BLaER1 (cell line): ENCODE measurements around the gene GPR37L1.
A peak's percentile ranks its signal among the peaks of the same experiment; 100 is the strongest.
"Not testable (repeated sequence)": the region's sequence is repeated elsewhere in the genome, so short reads cannot be mapped to it uniquely, and the experiment has no call there.

ENCODE experiments used
- H3K27ac ChIP-seq: shearing (Covaris generic); formaldehyde crosslinking; 2 replicates; pipeline ENCODE4 v1.8.1; 2022
- H3K27me3 ChIP-seq: shearing (Covaris generic); formaldehyde crosslinking; 2 replicates; pipeline ENCODE4 v1.8.1; 2022
- H3K36me3 ChIP-seq: shearing (Covaris generic); formaldehyde crosslinking; 2 replicates; pipeline ENCODE4 v1.8.1; 2022
- H3K4me1 ChIP-seq: shearing (Covaris generic); formaldehyde crosslinking; 2 replicates; pipeline ENCODE4 v1.8.1; 2022
- H3K4me2 ChIP-seq: shearing (Covaris generic); formaldehyde crosslinking; 2 replicates; pipeline ENCODE4 v1.8.1; 2022
- H3K4me3 ChIP-seq: shearing (Covaris generic); formaldehyde crosslinking; 2 replicates; pipeline ENCODE4 v1.8.1; 2022
- H3K9ac ChIP-seq: shearing (Covaris generic); formaldehyde crosslinking; 2 replicates; pipeline ENCODE4 v1.8.1; 2022
- H3K9me3 ChIP-seq: shearing (Covaris generic); formaldehyde crosslinking; 2 replicates; pipeline ENCODE4 v1.8.1; 2022
- H4K20me1 ChIP-seq: shearing (Covaris generic); formaldehyde crosslinking; 2 replicates; pipeline ENCODE4 v1.8.1; 2022
- Cebpa-rat ChIP-seq: shearing (Covaris generic); IDR thresholded peaks from 2 replicates; pipeline ENCODE4 v1.8.1; 2022

The GPR37L1 gene

GRCh38 chr1:202144402-202145067 lies 21.8 kb downstream of the GPR37L1 start, which contains the start of gene ARL8A:
Gene ARL8A (minus strand): TSS chr1:202144737. CDS start chr1:202144572, 165 bp downstream.
- Histone ChIP-seq H3K9ac (peak within 1 kb of the TSS; percentile 95), H3K4me1 (peaks cover 35% of the 10 kb centered on the region), H4K20me1 (peaks cover 55% of the 10 kb centered on the region), H3K9me3 (no peaks in the 10 kb centered on the region), H3K27ac (peak within 1 kb of the TSS; percentile 92), H3K4me3 (peak within 1 kb of the TSS; percentile 89), H3K36me3 (peaks cover 57% of the 10 kb centered on the region), H3K4me2 (peak within 1 kb of the TSS; percentile 88), H3K27me3 (no peaks in the 10 kb centered on the region)
- no peak for TF ChIP-seq Cebpa-rat

- peak overlapping the region; percentile 92 for H3K27ac ChIP-seq
- peak overlapping the region; percentile 89 for H3K4me3 ChIP-seq
- peak overlapping the region; percentile 88 for H3K4me2 ChIP-seq
- H3K27me3 ChIP-seq = no peaks in the 10 kb centered on the region
- TF ChIP-seq Cebpa-rat = no peak
- peaks cover 57% of the 10 kb centered on the region for H3K36me3 ChIP-seq
- peaks cover 49% of the 10 kb centered on the region for H4K20me1 ChIP-seq
- H3K9ac ChIP-seq = peak overlapping the region; percentile 95
- peaks cover 35% of the 10 kb centered on the region for H3K4me1 ChIP-seq
- H3K9me3 ChIP-seq = no peaks in the 10 kb centered on the region
Measured at GRCh38 chr1:202145068-202145743, 22.5 kb downstream of the GPR37L1 start.

- peaks cover 43% of the 10 kb centered on the region for H4K20me1 ChIP-seq
- H3K27me3 ChIP-seq, H3K27ac ChIP-seq, H3K9me3 ChIP-seq: not testable (repeated sequence)
- H3K36me3 ChIP-seq = peaks cover 57% of the 10 kb centered on the region
- H3K4me2 ChIP-seq = peak overlapping the region; percentile 88
- peak overlapping the region; percentile 95; the same call in 1 of the 2 replicates for H3K9ac ChIP-seq
- H3K4me1 ChIP-seq = peaks cover 35% of the 10 kb centered on the region
- 0 out of 2 replicates have a peak overlapping the region, but pooled peaks have one; percentile 89 for H3K4me3 ChIP-seq
Measured at GRCh38 chr1:202145744-202146140, 23.0 kb downstream of the GPR37L1 start.

GRCh38 chr1:202146279-202146678 lies 23.6 kb downstream of the GPR37L1 start:
- Histone ChIP-seq H3K36me3 (peaks cover 57% of the 10 kb centered on the region), H3K9me3 (no peaks in the 10 kb centered on the region), H3K27ac (no peak overlapping the region), H3K4me3 (no peak overlapping the region), H3K27me3 (no peaks in the 10 kb centered on the region), H3K4me2 (peak overlapping the region; percentile 88; the same call in 1 of the 2 replicates), H3K9ac (no peak overlapping the region), H4K20me1 (peaks cover 38% of the 10 kb centered on the region), H3K4me1 (peaks cover 30% of the 10 kb centered on the region)
- no peak for TF ChIP-seq Cebpa-rat

- H3K27ac ChIP-seq = no peak overlapping the region
- H3K36me3 ChIP-seq = peaks cover 63% of the 10 kb centered on the region
- peaks cover 29% of the 10 kb centered on the region for H3K4me1 ChIP-seq
- no peak overlapping the region for H3K4me2 ChIP-seq
- no peaks in the 10 kb centered on the region for H3K9me3 ChIP-seq
- TF ChIP-seq Cebpa-rat = no peak
- H3K27me3 ChIP-seq = no peaks in the 10 kb centered on the region
- H3K4me3 ChIP-seq = no peak overlapping the region
- H3K9ac ChIP-seq = no peak overlapping the region
- peaks cover 32% of the 10 kb centered on the region for H4K20me1 ChIP-seq
Measured at GRCh38 chr1:202146993-202147392, 24.3 kb downstream of the GPR37L1 start.

- peaks cover 16% of the 10 kb centered on the region for H3K4me1 ChIP-seq
Measured at GRCh38 chr1:202148391-202148790, 25.7 kb downstream of the GPR37L1 start.

GRCh38 chr1:202149566-202149965 lies 26.8 kb downstream of the GPR37L1 start:
- Histone ChIP-seq H3K36me3 (peaks cover 80% of the 10 kb centered on the region), H3K27ac (no peak overlapping the region), H3K4me2 (no peak overlapping the region), H3K4me1 (peaks cover 16% of the 10 kb centered on the region), H3K27me3 (no peaks in the 10 kb centered on the region), H4K20me1 (peaks cover 27% of the 10 kb centered on the region), H3K4me3 (no peak overlapping the region), H3K9me3 (no peaks in the 10 kb centered on the region), H3K9ac (no peak overlapping the region)
- TF ChIP-seq Cebpa-rat = no peak

More at GRCh38 chr1:202148391-202148790, 25.7 kb downstream of the GPR37L1 start:
- no peaks in the 10 kb centered on the region for H3K27me3 ChIP-seq
- H3K4me3 ChIP-seq = no peak overlapping the region
- H3K27ac ChIP-seq = no peak overlapping the region
- no peak for TF ChIP-seq Cebpa-rat
- no peak overlapping the region for H3K4me2 ChIP-seq
- H3K36me3 ChIP-seq = peaks cover 68% of the 10 kb centered on the region
- H3K9me3 ChIP-seq = no peaks in the 10 kb centered on the region
- peaks cover 29% of the 10 kb centered on the region for H4K20me1 ChIP-seq
- H3K9ac ChIP-seq = no peak overlapping the region

- H3K27ac ChIP-seq = no peak overlapping the region
- no peak overlapping the region for H3K9ac ChIP-seq
- no peaks in the 10 kb centered on the region for H3K9me3 ChIP-seq
- H3K36me3 ChIP-seq = peaks cover 86% of the 10 kb centered on the region
- H3K4me2 ChIP-seq = no peak overlapping the region
- H4K20me1 ChIP-seq = peaks cover 27% of the 10 kb centered on the region
- peaks cover 13% of the 10 kb centered on the region for H3K4me1 ChIP-seq
- no peaks in the 10 kb centered on the region for H3K27me3 ChIP-seq
- no peak overlapping the region for H3K4me3 ChIP-seq
- TF ChIP-seq Cebpa-rat = no peak
Measured at GRCh38 chr1:202150187-202150586, 27.5 kb downstream of the GPR37L1 start.

GRCh38 chr1:202150602-202151001 lies 27.9 kb downstream of the GPR37L1 start:
- Histone ChIP-seq H3K9me3 (no peaks in the 10 kb centered on the region), H3K4me1 (peaks cover 13% of the 10 kb centered on the region), H4K20me1 (peaks cover 31% of the 10 kb centered on the region), H3K27ac (no peak overlapping the region), H3K4me2 (no peak overlapping the region), H3K4me3 (no peak overlapping the region), H3K9ac (no peak overlapping the region), H3K36me3 (peaks cover 90% of the 10 kb centered on the region), H3K27me3 (no peaks in the 10 kb centered on the region)
- TF ChIP-seq Cebpa-rat = no peak

- Histone ChIP-seq H3K36me3 (peaks cover 94% of the 10 kb centered on the region), H3K27me3 (no peaks in the 10 kb centered on the region)
Measured at GRCh38 chr1:202151045-202151444, 28.3 kb downstream of the GPR37L1 start.

More at GRCh38 chr1:202151045-202151444, 28.3 kb downstream of the GPR37L1 start:
- TF ChIP-seq Cebpa-rat = no peak
- H3K27ac ChIP-seq = no peak overlapping the region
- H4K20me1 ChIP-seq = peaks cover 35% of the 10 kb centered on the region
- H3K4me2 ChIP-seq = no peak overlapping the region
- peaks cover 10% of the 10 kb centered on the region for H3K4me1 ChIP-seq
- H3K9me3 ChIP-seq = no peaks in the 10 kb centered on the region
- H3K9ac ChIP-seq = no peak overlapping the region
- no peak overlapping the region for H3K4me3 ChIP-seq
